HG03039 (cell line): ENCODE measurements around the gene CHIC2.

Source experiments
- ATAC-seq: cut with Tn5 transposase; IDR thresholded peaks from one replicate; pipeline ENCODE4 v1.9.1; 2021; ENCODE audit warnings: mild to moderate bottlenecking, moderate library complexity; ENCODE audit not compliant: unreplicated experiment

The CHIC2 gene

GRCh38 chr4:54014666-54015160, 49.7 kb downstream of the CHIC2 start:
- ATAC-seq = no peak

GRCh38 chr4:54011201-54011600, 53.2 kb downstream of the CHIC2 start:
- ATAC-seq = no peak

- no peak for ATAC-seq
Measured at GRCh38 chr4:54006755-54007154, 57.6 kb downstream of the CHIC2 start.

GRCh38 chr4:54005475-54005874, 58.9 kb downstream of the CHIC2 start:
- no peak for ATAC-seq

- ATAC-seq = no peak
Measured at GRCh38 chr4:54004463-54004862, 59.9 kb downstream of the CHIC2 start.

- no peak for ATAC-seq
Measured at GRCh38 chr4:54001668-54002365, 62.6 kb downstream of the CHIC2 start.

GRCh38 chr4:53997898-53998297, 66.5 kb downstream of the CHIC2 start:
- no peak for ATAC-seq

- ATAC-seq = no peak
Measured at GRCh38 chr4:53994382-53995102, 69.9 kb downstream of the CHIC2 start.

- ATAC-seq = no peak
Measured at GRCh38 chr4:53992785-53993184, 71.6 kb downstream of the CHIC2 start.

GRCh38 chr4:53991821-53992220, 72.6 kb downstream of the CHIC2 start:
- ATAC-seq = no peak

- ATAC-seq = no peak
Measured at GRCh38 chr4:53990641-53991040, 73.8 kb downstream of the CHIC2 start.

- ATAC-seq = no peak
Measured at GRCh38 chr4:53987761-53988171, 76.6 kb downstream of the CHIC2 start.

GRCh38 chr4:53986062-53986461, 78.3 kb downstream of the CHIC2 start:
- no peak for ATAC-seq

- ATAC-seq = no peak
Measured at GRCh38 chr4:53981567-53981966, 82.8 kb downstream of the CHIC2 start.

GRCh38 chr4:53981066-53981465, 83.3 kb downstream of the CHIC2 start:
- ATAC-seq = no peak

GRCh38 chr4:53974561-53974960, 89.8 kb downstream of the CHIC2 start:
- ATAC-seq = no peak

- no peak for ATAC-seq
Measured at GRCh38 chr4:53967986-53968385, 96.4 kb downstream of the CHIC2 start.

- no peak for ATAC-seq
Measured at GRCh38 chr4:53963781-53964180, 100.6 kb downstream of the CHIC2 start.

- no peak for ATAC-seq
Measured at GRCh38 chr4:53963336-53963735, 101.1 kb downstream of the CHIC2 start.

GRCh38 chr4:53962516-53963225, 101.7 kb downstream of the CHIC2 start:
- ATAC-seq = no peak

GRCh38 chr4:53961351-53961750, 103.1 kb downstream of the CHIC2 start:
- no peak for ATAC-seq

- no peak for ATAC-seq
Measured at GRCh38 chr4:53960843-53961242, 103.6 kb downstream of the CHIC2 start.
